ENCODE data around the gene TTYH1.
A peak's percentile ranks its signal among the peaks of the same experiment; 100 is the strongest.

Gene TTYH1

GRCh38 chr19:54389553-54389952 lies 25.7 kb upstream of the TTYH1 start:
- Histone ChIP-seq H3K27me3 (ENCODE audit: insufficient read depth, poor library complexity, severe bottlenecking) (no peaks in the 10 kb centered on the region), H3K4me3 (replicated peaks; ENCODE audit: insufficient read depth, low read length) (no peak overlapping the region), H3K27ac (replicated peaks) (peak overlapping the region; percentile 83)
- DNase-seq (ENCODE audit: low read depth in 1 of 2, low spot score in 1 of 2) = peak in 1 of 2 experiments; percentile 68
- TF ChIP-seq REST (IDR thresholded peaks at IDR 0.05; ENCODE audit: insufficient replicate concordance, low read depth) (no peak), SPI1 (IDR thresholded peaks at IDR 0.05; ENCODE audit: borderline replicate concordance, low read depth) (peak; percentile 53; the same call in 1 of the 2 replicates), POLR2AphosphoS5 (IDR thresholded peaks at IDR 0.05; ENCODE audit: low read depth) (peak; percentile 74; the same call in 1 of the 2 replicates), GABPA (IDR thresholded peaks at IDR 0.05; ENCODE audit: low read depth) (peak; percentile 41; the same call in 1 of the 2 replicates)

DNA sequence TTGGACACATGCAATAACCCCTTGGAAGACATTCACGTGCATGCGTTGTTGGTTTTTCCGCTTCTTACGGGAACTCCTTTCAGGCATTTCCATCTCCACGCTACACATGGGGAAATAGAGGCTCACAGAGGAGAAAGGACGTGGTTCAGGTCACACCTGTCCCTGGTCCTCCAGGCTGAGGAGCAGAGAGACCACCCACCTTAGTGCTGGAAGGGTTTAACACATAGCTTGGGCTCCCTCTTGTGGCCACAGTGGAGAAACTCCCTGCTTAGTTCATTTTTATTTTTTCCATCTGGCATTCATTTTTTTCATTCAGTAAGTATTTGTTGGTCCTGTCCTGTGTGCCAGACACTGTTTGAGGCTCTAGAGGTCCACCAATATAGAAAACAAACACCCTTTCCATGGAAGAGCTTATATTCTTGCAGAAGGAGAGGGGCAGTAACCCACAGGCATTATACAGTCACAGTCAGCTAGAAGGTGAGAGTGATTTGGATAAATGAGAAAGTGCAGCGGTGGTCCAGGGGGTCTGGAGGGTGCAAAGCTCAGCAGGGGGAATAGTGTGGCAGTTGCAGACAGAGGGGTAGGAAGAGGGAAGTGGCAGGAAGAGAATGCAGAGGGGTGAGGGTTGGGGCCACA lies 24.2 kb upstream of the TTYH1 start:
- no peaks in the 10 kb centered on the region for H3K27me3 ChIP-seq (ENCODE audit: insufficient read depth, poor library complexity, severe bottlenecking)
- peak in 1 of 2 experiments; percentile 61 for DNase-seq (ENCODE audit: low read depth in 1 of 2, low spot score in 1 of 2)
- peak overlapping the region; percentile 83 for H3K27ac ChIP-seq (replicated peaks)
- no peak overlapping the region for H3K4me3 ChIP-seq (replicated peaks; ENCODE audit: insufficient read depth, low read length)
- no peak for TF ChIP-seq REST (IDR thresholded peaks at IDR 0.05; ENCODE audit: insufficient replicate concordance, low read depth)
- TF ChIP-seq, protein P1, sequence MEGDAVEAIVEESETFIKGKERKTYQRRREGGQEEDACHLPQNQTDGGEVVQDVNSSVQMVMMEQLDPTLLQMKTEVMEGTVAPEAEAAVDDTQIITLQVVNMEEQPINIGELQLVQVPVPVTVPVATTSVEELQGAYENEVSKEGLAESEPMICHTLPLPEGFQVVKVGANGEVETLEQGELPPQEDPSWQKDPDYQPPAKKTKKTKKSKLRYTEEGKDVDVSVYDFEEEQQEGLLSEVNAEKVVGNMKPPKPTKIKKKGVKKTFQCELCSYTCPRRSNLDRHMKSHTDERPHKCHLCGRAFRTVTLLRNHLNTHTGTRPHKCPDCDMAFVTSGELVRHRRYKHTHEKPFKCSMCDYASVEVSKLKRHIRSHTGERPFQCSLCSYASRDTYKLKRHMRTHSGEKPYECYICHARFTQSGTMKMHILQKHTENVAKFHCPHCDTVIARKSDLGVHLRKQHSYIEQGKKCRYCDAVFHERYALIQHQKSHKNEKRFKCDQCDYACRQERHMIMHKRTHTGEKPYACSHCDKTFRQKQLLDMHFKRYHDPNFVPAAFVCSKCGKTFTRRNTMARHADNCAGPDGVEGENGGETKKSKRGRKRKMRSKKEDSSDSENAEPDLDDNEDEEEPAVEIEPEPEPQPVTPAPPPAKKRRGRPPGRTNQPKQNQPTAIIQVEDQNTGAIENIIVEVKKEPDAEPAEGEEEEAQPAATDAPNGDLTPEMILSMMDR (IDR thresholded peaks at IDR 0.05; ENCODE audit: insufficient read depth, low read length) = peak; percentile 63

- H3K4me3 ChIP-seq (replicated peaks; ENCODE audit: insufficient read depth, low read length) = no peak overlapping the region
- TF ChIP-seq, protein P1 (IDR thresholded peaks at IDR 0.05; ENCODE audit: insufficient read depth, low read length) = peak; percentile 8
- TF ChIP-seq SPI1 (IDR thresholded peaks at IDR 0.05; ENCODE audit: borderline replicate concordance, low read depth) (no peak), POLR2AphosphoS5 (IDR thresholded peaks at IDR 0.05; ENCODE audit: low read depth) (no peak), GABPA (IDR thresholded peaks at IDR 0.05; ENCODE audit: low read depth) (no peak), REST (IDR thresholded peaks at IDR 0.05; ENCODE audit: insufficient replicate concordance, low read depth) (no peak)
Observed at GRCh38 chr19:54391589-54392061, 23.6 kb upstream of the TTYH1 start.

More at GRCh38 chr19:54391589-54392061, 23.6 kb upstream of the TTYH1 start:
- Histone ChIP-seq H3K27me3 (ENCODE audit: insufficient read depth, poor library complexity, severe bottlenecking) (no peaks in the 10 kb centered on the region), H3K27ac (replicated peaks) (no peak overlapping the region)
- no peak for DNase-seq (ENCODE audit: low read depth in 1 of 2, low spot score in 1 of 2)
